GM18498 (cell line): ENCODE measurements around the gene PTBP3.
"Not testable (repeated sequence)": the region's sequence is repeated elsewhere in the genome, so short reads cannot be mapped to it uniquely, and the experiment has no call there.

ENCODE experiments used
- ATAC-seq: cut with Tn5 transposase; IDR thresholded peaks from one replicate; pipeline ENCODE4 v1.9.1; 2021; ENCODE audit warnings: mild to moderate bottlenecking, moderate library complexity; ENCODE audit not compliant: unreplicated experiment

The PTBP3 gene

DNA sequence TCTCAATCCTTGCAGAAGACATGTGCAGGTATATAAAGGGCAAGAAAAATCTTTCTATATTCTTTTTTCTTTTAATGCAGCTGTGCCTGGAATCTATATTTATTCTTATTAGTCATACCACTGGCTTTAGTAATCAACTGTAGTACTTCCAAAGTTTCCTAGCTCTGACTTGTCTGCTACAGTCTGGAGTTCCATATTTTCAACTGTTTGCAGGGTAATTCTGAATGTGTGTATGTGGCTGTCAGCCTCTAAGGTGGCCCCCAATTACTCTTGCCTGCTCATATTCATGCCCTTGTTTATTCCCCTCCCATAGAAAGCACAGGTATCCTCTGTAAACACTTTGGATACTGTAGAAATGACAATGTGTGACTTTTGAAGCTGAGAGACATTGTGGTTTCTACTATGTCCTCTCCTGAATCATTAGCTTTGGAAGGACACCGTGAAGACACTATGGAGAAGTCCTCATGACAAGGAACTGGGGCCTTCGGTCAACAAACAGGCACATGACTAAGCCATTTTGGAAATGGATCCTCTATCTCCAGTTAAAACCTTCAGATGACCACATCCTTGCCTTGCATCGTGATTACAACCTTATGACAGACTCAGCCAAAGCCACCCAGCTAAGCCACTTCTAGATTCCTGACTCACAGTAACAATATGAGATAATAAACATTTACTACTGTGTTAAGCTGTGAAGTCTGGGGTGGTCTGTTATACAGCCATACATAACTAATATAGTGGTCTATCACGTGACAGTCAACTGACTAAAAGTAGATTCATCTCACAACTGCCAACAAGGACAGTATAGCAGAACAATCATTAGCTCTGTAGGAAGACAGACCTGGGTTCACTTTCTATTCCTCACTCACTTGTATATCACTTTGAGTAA lies 108.8 kb downstream of the PTBP3 start:
- peak; percentile 71 for ATAC-seq

DNA sequence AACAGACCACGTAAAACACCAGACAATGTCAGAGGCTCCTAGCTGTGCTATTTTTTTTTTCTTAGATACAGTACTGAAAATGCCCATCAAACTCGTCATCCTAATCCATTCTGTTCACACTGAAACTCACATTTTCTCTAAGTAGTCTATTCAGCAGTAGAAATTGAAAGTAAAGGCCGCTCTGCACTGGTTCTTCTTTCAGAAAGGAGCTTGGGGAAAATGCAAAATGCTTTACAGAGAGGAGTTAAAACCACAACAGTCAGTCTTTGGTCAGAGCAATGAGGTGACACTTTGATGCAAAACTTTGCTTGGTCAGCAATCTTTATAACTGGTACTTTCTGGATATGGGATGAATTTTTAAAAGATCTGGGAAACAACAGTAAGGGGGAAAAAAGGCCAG lies 114.5 kb downstream of the PTBP3 start:
- ATAC-seq: peak; percentile 94

GRCh38 chr9:112212926-112213325 lies 120.5 kb downstream of the PTBP3 start:
- ATAC-seq: no peak

- ATAC-seq: no peak
Observed at GRCh38 chr9:112207451-112207850, 126.0 kb downstream of the PTBP3 start.

DNA sequence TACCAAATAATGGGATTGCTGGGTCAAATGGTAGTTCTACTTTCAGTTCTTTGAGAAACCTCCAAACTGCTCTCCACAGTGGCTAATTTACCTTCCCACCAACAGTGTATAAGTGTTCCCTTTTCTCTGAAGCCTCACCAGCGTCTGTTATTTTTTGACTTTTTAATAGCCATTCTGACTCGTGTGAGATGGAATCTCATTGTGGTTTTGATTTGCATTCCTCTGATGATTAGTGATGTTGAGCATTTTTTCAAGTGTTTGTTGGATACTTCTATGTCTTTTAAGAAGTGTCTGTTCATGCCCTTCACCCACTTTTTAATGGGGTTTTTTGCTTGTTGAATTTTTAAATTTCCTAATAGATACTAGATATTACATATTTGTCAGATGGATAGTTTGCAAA lies 129.9 kb downstream of the PTBP3 start:
- ATAC-seq: no peak

- ATAC-seq: no peak
Observed at GRCh38 chr9:112200711-112201110, 132.7 kb downstream of the PTBP3 start.

- ATAC-seq: no peak
Observed at GRCh38 chr9:112198646-112199045, 134.8 kb downstream of the PTBP3 start.

DNA sequence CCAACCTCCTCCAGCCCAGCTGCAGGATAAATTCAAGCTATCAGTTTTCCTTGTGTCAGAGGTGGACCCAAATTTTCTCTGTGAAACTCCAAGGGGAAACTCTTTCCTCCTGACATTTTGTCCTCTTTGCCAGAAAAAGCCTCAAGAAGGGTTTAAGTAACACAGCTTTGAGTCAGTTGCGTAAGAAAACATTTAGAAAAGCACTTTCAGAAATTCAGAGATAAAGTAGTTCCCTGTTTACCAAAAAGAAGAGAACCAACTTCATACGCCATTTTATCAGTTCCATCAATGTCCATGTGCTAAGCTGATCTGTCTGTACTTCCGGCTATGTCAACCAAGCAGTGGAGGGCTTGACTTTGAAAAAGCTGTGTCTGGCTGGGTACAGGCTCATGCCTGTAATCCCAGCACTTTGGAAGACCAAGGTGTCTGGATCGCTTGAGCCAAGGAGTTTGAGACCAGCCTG lies 138.4 kb downstream of the PTBP3 start:
- ATAC-seq: no peak

DNA sequence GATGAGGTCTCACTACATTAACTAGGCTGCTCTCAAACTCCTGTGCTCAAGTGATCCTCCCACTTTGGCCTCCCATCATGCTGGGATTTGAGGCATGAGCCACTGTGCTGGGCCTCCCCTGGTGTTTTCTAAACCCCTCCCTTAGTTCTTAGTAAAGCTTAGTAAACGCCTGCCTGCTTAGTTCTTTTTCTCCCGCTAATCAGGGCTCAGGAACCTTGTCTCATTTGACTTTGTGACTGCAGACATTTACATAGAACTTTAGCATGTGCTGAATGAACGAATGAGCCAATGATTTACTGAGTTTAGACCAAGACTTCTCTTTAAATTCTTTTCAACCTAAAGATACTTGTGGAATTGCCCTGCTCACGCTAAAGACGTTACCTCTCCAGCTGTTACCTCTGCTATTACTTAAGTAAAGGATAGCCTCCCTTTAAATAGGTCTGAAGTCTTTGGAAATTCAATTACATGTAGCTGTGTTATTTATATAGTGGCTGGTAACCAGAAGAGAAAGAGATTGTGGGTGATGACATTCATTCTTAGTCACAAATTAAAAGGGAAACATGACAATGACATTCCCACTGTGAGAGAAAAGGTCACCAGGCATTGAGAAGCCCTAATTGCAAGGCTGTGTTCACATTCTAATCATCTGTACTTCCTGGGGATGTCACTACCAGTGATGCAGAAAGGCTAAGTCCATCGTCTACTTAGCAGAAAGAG lies 139.7 kb downstream of the PTBP3 start:
- no peak for ATAC-seq

- not testable (repeated sequence) for ATAC-seq
Observed at GRCh38 chr9:112190320-112190719, 143.1 kb downstream of the PTBP3 start.

GRCh38 chr9:112188884-112189283 lies 144.5 kb downstream of the PTBP3 start:
- no peak for ATAC-seq

GRCh38 chr9:112187404-112187803 lies 146.0 kb downstream of the PTBP3 start:
- no peak for ATAC-seq

GRCh38 chr9:112186695-112187094 lies 146.7 kb downstream of the PTBP3 start:
- ATAC-seq: no peak

GRCh38 chr9:112184946-112185345 lies 148.5 kb downstream of the PTBP3 start:
- ATAC-seq: no peak

DNA sequence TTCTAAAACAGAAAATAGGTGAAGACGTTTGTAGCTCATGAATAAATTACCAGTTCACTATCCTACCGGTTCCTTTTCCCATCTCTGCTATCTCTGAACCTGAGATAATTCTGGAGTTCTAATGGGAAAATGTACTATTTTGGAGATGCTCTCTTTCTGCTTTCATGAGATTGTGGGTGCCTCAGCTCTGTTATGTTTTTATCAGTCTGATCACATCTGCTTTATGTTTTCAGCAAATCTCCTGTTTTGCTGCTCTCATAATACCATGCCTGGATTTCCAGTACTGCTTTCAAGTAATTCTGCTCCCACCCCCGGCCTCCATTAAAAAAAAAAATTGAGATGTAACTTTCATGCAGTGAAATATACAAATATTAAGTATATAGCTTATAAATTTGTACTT lies 149.2 kb downstream of the PTBP3 start:
- ATAC-seq: no peak

GRCh38 chr9:112180387-112180881 lies 153.0 kb downstream of the PTBP3 start:
- no peak for ATAC-seq

- ATAC-seq: no peak
Observed at GRCh38 chr9:112179816-112180215, 153.6 kb downstream of the PTBP3 start.

DNA sequence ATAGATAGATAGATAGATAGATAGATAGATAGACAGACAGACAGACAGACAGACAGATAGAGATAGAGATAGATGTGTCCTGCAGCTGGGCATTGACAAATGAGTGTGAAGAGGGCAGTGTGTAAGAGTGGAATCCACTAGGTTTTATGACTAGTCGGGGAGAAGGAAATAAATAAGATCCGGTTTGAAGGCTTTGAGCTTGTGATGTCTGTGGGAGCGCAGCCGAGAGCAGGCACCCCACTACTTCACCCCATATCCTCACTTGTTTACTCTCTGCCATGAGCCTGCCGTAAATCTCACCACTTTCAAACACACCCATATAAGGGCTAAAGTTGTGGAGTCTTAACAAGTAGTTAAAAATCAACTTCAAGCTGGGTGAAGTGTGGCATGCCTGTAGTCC lies 156.9 kb downstream of the PTBP3 start:
- no peak for ATAC-seq

- ATAC-seq: no peak
Observed at GRCh38 chr9:112175796-112176315, 157.6 kb downstream of the PTBP3 start.

GRCh38 chr9:112174965-112175795 lies 158.2 kb downstream of the PTBP3 start, which contains the start of gene SUSD1:
Gene SUSD1 (minus strand): TSS chr9:112175297. CDS start chr9:112175235, 62 bp downstream.
- peak; percentile 55 for ATAC-seq
